K562 (cell line): ENCODE data around the gene IKZF3. TPM values are rescaled to one million over a fixed set of nuclear protein-coding genes. Genes with fewer than 3 reads are reported as not detected.

Experiments
- ATAC-seq: fragments of 200-7000 bp; cut with Tn5 transposase; 3 replicates; pipeline ENCODE4 v1.9.1; 2020; ENCODE audit warnings: moderate library complexity
- BruUV-seq: library from RNA; stranded (reverse); fragments of 400-500 nt; replicated peaks from 2 replicates; lab custom pipeline; 2021; lab: Mats Ljungman, UMichigan
- CTCF ChIA-PET: fragments of 300-600 bp; formaldehyde crosslinking; extraction: SDS; loops from one replicate; lab custom pipeline; 2021; ENCODE audit warnings: low intra/inter-chr PET ratio; lab: Yijun Ruan, JAX
- POLR2A ChIA-PET: fragments of 300-600, 350-650 bp; sonication (Branson Sonifier 250); formaldehyde crosslinking; extraction: SDS; loops from one replicate; lab custom pipeline; 2021; ENCODE audit warnings: antibody characterized with exemption, inconsistent platforms; lab: Yijun Ruan, JAX
- DNase-seq, 4 experiments: peaks; one replicate each; pipeline versions ENCODE4 v3.0.0 to v3.0.0-alpha.2; 2011 to 2018; ENCODE audit warnings: low spot score in 3 of 4, mixed read lengths in 3 of 4; ENCODE audit errors: extremely low read depth in 1 of 4
- FAIRE-seq: peaks from 2 replicates; lab custom pipeline; 2011; peaks lifted over from hg19 to GRCh38; lab: Jason Lieb, UNC
- H2AFZ ChIP-seq: 2 replicates; pipeline ENCODE4 v1.6.0; 2011; ENCODE audit warnings: low read depth, low read length, control low read depth, inconsistent platforms
- H3K27ac ChIP-seq: fragments of 200-600 bp; 3 replicates; pipeline ENCODE4 v1.8.0; 2011; ENCODE audit warnings: low read depth, mild to moderate bottlenecking, control low read depth, inconsistent platforms, low read length, moderate library complexity, mixed read lengths; ENCODE audit errors: extremely low read depth
- H3K27me3 ChIP-seq, 2 experiments: fragments of 300-600 bp in 1 of 2; 2 replicates in 1 of 2; 3 replicates in 1 of 2; pipeline versions ENCODE4 v1.6.0 to v1.8.0; 2011; ENCODE audit warnings: inconsistent platforms in 2 of 2, low read length in 2 of 2, mild to moderate bottlenecking in 1 of 2, mixed read lengths in 1 of 2, moderate library complexity in 1 of 2; ENCODE audit not compliant: control insufficient read depth in 2 of 2, insufficient read depth in 2 of 2
- H3K36me3 ChIP-seq: fragments of 300-600 bp; 3 replicates; pipeline ENCODE4 v1.8.0; 2011; ENCODE audit warnings: mild to moderate bottlenecking, low read length, inconsistent platforms; ENCODE audit not compliant: control insufficient read depth, insufficient read depth
- H3K4me1 ChIP-seq, 2 experiments: fragments of 200-600 bp in 1 of 2; replicated peaks in 1 of 2; 2 replicates in 1 of 2; 3 replicates in 1 of 2; pipeline versions ENCODE4 v1.5.1 to v1.8.0; 2011; ENCODE audit warnings: inconsistent platforms in 2 of 2, low read length in 2 of 2, mild to moderate bottlenecking in 1 of 2, mixed read lengths in 1 of 2, moderate library complexity in 1 of 2; ENCODE audit not compliant: control insufficient read depth in 2 of 2, insufficient read depth in 2 of 2
- H3K4me2 ChIP-seq: 2 replicates; pipeline ENCODE4 v1.6.1; 2011; ENCODE audit warnings: low read length, control low read depth, inconsistent platforms, mixed read lengths; ENCODE audit not compliant: insufficient read depth
- H3K4me3 ChIP-seq: fragments of 200-600 bp; sonication (generic), shearing (Covaris generic); 2 replicates; pipeline ENCODE4 v1.5.1; 2016; ENCODE audit warnings: control low read depth, inconsistent platforms
- H3K79me2 ChIP-seq: fragments of 200-600 bp; 3 replicates; pipeline ENCODE4 v1.8.0; 2011; ENCODE audit warnings: low read length, inconsistent platforms; ENCODE audit not compliant: control insufficient read depth, insufficient read depth
- H3K9ac ChIP-seq, 2 experiments: 2 replicates each; pipeline versions ENCODE4 v1.6.0 to v1.6.1; 2011; ENCODE audit warnings: low read depth in 2 of 2, low read length in 2 of 2, control low read depth in 1 of 2, inconsistent platforms in 1 of 2, mild to moderate bottlenecking in 1 of 2, mixed read lengths in 1 of 2; ENCODE audit not compliant: insufficient read depth in 1 of 2
- H3K9me1 ChIP-seq: one replicate; pipeline ENCODE4 v1.6.0; 2011; ENCODE audit warnings: inconsistent platforms, mild to moderate bottlenecking, low read length, moderate library complexity; ENCODE audit not compliant: control insufficient read depth, insufficient read depth
- H3K9me3 ChIP-seq: replicated peaks from 2 replicates; pipeline ENCODE4 v1.5.1; 2011; ENCODE audit warnings: low read depth, low read length, inconsistent platforms; ENCODE audit not compliant: control insufficient read depth, insufficient read depth
- H4K20me1 ChIP-seq: replicated peaks from 2 replicates; pipeline ENCODE4 v1.6.1; 2011; ENCODE audit warnings: low read length, inconsistent platforms, mixed read lengths; ENCODE audit not compliant: control insufficient read depth, insufficient read depth
- ARID1B ChIP-seq: fragments of 450-650 bp; IDR thresholded peaks from 2 replicates; pipeline ENCODE4 v1.6.1; 2016; ENCODE audit warnings: antibody characterized with exemption, mild to moderate bottlenecking, inconsistent platforms
- CXXC5 ChIP-seq: fragments of 250-450 bp; sonication (Bioruptor Pico); IDR thresholded peaks from 2 replicates; pipeline ENCODE4 v1.8.0; 2022; ENCODE audit warnings: inconsistent platforms, mild to moderate bottlenecking, moderate library complexity
- EGR1 ChIP-seq: fragments of 450-650 bp; conservative IDR thresholded peaks from 2 replicates; pipeline ENCODE4 v1.6.1; 2017; ENCODE audit warnings: mild to moderate bottlenecking
- EP300 ChIP-seq: IDR thresholded peaks from 2 replicates; pipeline ENCODE4 v1.6.1; 2012; ENCODE audit warnings: low read length, improper control_type of control experiment
- ERF ChIP-seq: fragments of 450-650 bp; formaldehyde crosslinking; IDR thresholded peaks from 2 replicates; pipeline ENCODE4 v1.4.0; 2020; ENCODE audit warnings: mild to moderate bottlenecking, mixed read lengths
- EZH2 ChIP-seq: IDR thresholded peaks from 2 replicates; pipeline ENCODE4 v1.6.1; 2012; ENCODE audit warnings: low read depth, mild to moderate bottlenecking, inconsistent platforms, low read length, borderline replicate concordance
- HDAC3 ChIP-seq: fragments of 450-650 bp; IDR thresholded peaks from 2 replicates; pipeline ENCODE4 v1.6.1; 2018; ENCODE audit warnings: borderline replicate concordance, mild to moderate bottlenecking, moderate library complexity; ENCODE audit not compliant: partially characterized antibody
- HEY1 ChIP-seq: fragments of 250-450 bp; sonication (Bioruptor Pico); IDR thresholded peaks from 2 replicates; pipeline ENCODE4 v1.5.0; 2020; ENCODE audit warnings: mild to moderate bottlenecking, moderate library complexity, borderline replicate concordance
- HNRNPH1 ChIP-seq: fragments of 200-400 bp; formaldehyde crosslinking; optimal IDR thresholded peaks from 2 replicates; pipeline ENCODE3; 2017; ENCODE audit warnings: low read depth, mild to moderate bottlenecking, low read length, moderate library complexity
- IFI16 ChIP-seq: fragments of 250-450 bp; sonication (Bioruptor Pico); IDR thresholded peaks from 2 replicates; pipeline ENCODE4 v2.1.2; 2022; ENCODE audit warnings: mild to moderate bottlenecking, inconsistent platforms
- NKRF ChIP-seq: fragments of 450-650 bp; IDR thresholded peaks from 2 replicates; pipeline ENCODE4 v1.6.1; 2016; ENCODE audit warnings: borderline replicate concordance
- POLR2AphosphoS2 ChIP-seq: IDR thresholded peaks from 2 replicates; pipeline ENCODE4 v1.6.1; 2012; ENCODE audit warnings: low read length, improper control_type of control experiment
- THRA ChIP-seq: fragments of 450-650 bp; IDR thresholded peaks from 2 replicates; pipeline ENCODE4 v1.6.1; 2017; ENCODE audit warnings: mild to moderate bottlenecking, moderate library complexity
- ZNF740 ChIP-seq, 3 experiments: fragments of 200-800 bp in 1 of 3; sonication (Bioruptor generic) in 1 of 3; sonication (generic) in 1 of 3; formaldehyde crosslinking in 1 of 3; IDR thresholded peaks; 2 replicates each; pipeline versions ENCODE4 v1.6.1 to v1.8.0; 2016 to 2022; ENCODE audit warnings: mild to moderate bottlenecking in 2 of 3, missing compliant biosample characterization in 2 of 3, missing genetic modification characterization in 2 of 3, missing genetic modification reagents in 1 of 3
- ZNF764 ChIP-seq: fragments of 250-450 bp; sonication (Bioruptor Pico); IDR thresholded peaks from 2 replicates; pipeline ENCODE4 v1.4.0; 2020; ENCODE audit warnings: low read depth, mild to moderate bottlenecking, moderate library complexity
- WGBS: fragments of 100-300 bp; shearing (Covaris generic); methylation state at CpG from one replicate; pipeline ENCODE4 v1.1.6; 2016; ENCODE audit warnings: low coverage, mixed read lengths; ENCODE audit not compliant: insufficient coverage; ENCODE audit errors: missing lambda C conversion rate; 5-methylcytosine and 5-hydroxymethylcytosine counted together
- in situ Hi-C: fragments of 300-500 bp; cut with MboI; formaldehyde crosslinking; loops from 4 replicates; pipeline ENCODE4 v1.15.0; 2018; ENCODE audit warnings: inconsistent platforms, mixed read lengths
- intact Hi-C: fragments of 100-400 bp; cut with micrococcal nuclease; formaldehyde crosslinking; loops from 2 replicates; pipeline ENCODE4 v1.14.2; 2022
- polyA plus RNA-seq, 8 experiments: library from polyadenylated mRNA; depleted of rRNA in 4 of 8; stranded (reverse) in 5 of 8; unstranded in 3 of 8; fragments of >200 nt; fragmentation: Nextera tagmentation in 2 of 8; fragmentation: Illumina TruSeq in 1 of 8; extraction: Ambion mirVana in 2 of 8; extraction: Trizol in 1 of 8; gene quantifications; 2 replicates each; pipeline versions ENCODE4 v1.2.1 to v1.2.3, GENCODE V29; 2011 to 2014; ENCODE audit warnings: inconsistent platforms in 1 of 8, missing spikeins in 1 of 8
- total RNA-seq, 7 experiments: library from RNA; depleted of rRNA in 6 of 7; stranded (reverse); fragments of >200 nt in 6 of 7; fragmentation: Illumina TruSeq in 2 of 7; extraction: Trizol in 2 of 7; gene quantifications; 2 replicates each; pipeline versions ENCODE4 v1.2.1 to v1.2.3, GENCODE V29; 2011 to 2021; ENCODE audit warnings: low replicate concordance in 1 of 7
- TF ChIP-seq, protein P1 (sequence below): sonication (generic); formaldehyde crosslinking; IDR thresholded peaks from 2 replicates; pipeline ENCODE4 v1.8.1; 2023; ENCODE audit warnings: mild to moderate bottlenecking, missing genetic modification reagents

Gene IKZF3
- total and polyA plus RNA-seq, 9 of the 15 experiments (the other 6 are each of a cell fraction or from before 2014, with no cell fraction given): 0.06 to 1.6 (median 0.62) TPM

- Histone ChIP-seq H4K20me1 (no peaks in the 10 kb centered on the region), H3K9me1 (no peaks in the 10 kb centered on the region), H3K4me2 (peak overlapping the region; percentile 58), H3K9ac (no peak overlapping the region), H3K27me3 (0 out of 5 replicates have a peak, but pooled peaks cover 0 to 2% of the 10 kb centered on the region in 2 experiments), H3K4me1 (peaks cover 0 to 4% of the 10 kb centered on the region in 2 experiments; a peak in 1 of 5 replicates), H3K9me3 (no peaks in the 10 kb centered on the region), H3K36me3 (no peaks in the 10 kb centered on the region), H3K27ac (peak overlapping the region; percentile 60; the same call in 2 of the 3 replicates), H3K4me3 (no peak overlapping the region), H3K79me2 (no peaks in the 10 kb centered on the region), H2AFZ (peak overlapping the region; percentile 58)
- intact Hi-C loops (no loop called here), in situ Hi-C loops (no loop called here)
- FAIRE-seq: peak; percentile 64
- 0% methylated on average over 3 of the region's 3 CpGs for WGBS
- ChIA-PET POLR2A (no interaction called here), CTCF (no interaction called here)
- no TSS peak for BruUV-seq
- peak in 2 of 4 experiments; percentile 26 to 32 for DNase-seq
- ATAC-seq: peak; percentile 53
- no peak for TF ChIP-seq THRA
- no peak for TF ChIP-seq EP300
- no peak for TF ChIP-seq HNRNPH1
- TF ChIP-seq CXXC5 (CRISPR knock-in tag): no peak
- TF ChIP-seq NKRF: no peak
- TF ChIP-seq, protein P1, sequence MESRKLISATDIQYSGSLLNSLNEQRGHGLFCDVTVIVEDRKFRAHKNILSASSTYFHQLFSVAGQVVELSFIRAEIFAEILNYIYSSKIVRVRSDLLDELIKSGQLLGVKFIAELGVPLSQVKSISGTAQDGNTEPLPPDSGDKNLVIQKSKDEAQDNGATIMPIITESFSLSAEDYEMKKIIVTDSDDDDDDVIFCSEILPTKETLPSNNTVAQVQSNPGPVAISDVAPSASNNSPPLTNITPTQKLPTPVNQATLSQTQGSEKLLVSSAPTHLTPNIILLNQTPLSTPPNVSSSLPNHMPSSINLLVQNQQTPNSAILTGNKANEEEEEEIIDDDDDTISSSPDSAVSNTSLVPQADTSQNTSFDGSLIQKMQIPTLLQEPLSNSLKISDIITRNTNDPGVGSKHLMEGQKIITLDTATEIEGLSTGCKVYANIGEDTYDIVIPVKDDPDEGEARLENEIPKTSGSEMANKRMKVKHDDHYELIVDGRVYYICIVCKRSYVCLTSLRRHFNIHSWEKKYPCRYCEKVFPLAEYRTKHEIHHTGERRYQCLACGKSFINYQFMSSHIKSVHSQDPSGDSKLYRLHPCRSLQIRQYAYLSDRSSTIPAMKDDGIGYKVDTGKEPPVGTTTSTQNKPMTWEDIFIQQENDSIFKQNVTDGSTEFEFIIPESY (CRISPR knock-in tag): no peak
- peak; percentile 40; the same call in 1 of the 2 replicates for TF ChIP-seq ARID1B
- no peak for TF ChIP-seq HEY1 (CRISPR knock-in tag)
- TF ChIP-seq ZNF740 (CRISPR knock-in tag; IDR thresholded peaks at IDR 0.05): no peak
- TF ChIP-seq ZNF740 (tag; IDR thresholded peaks at IDR 0.05): no peak
- TF ChIP-seq EGR1: peak; percentile 75
- TF ChIP-seq EZH2: no peak
- no peak for TF ChIP-seq ERF (CRISPR knock-in tag)
- no peak for TF ChIP-seq IFI16 (CRISPR knock-in tag)
- no peak for TF ChIP-seq HDAC3
- TF ChIP-seq POLR2AphosphoS2: no peak
- no peak for TF ChIP-seq ZNF764 (CRISPR knock-in tag)
These were observed 11.9 kb downstream of the IKZF3 start for GRCh38 chr17:39852239-39852638.
